Colonic mucosa (tissue), 4 donors: ENCODE results near the gene TNFRSF6B. TPM values are rescaled to one million over a fixed set of nuclear protein-coding genes. Genes with fewer than 3 reads are reported as not detected.
"Not testable (repeated sequence)": the region's sequence is repeated elsewhere in the genome, so short reads cannot be mapped to it uniquely, and the experiment has no call there.

Experiments used
- DNase-seq: peaks from one replicate; pipeline ENCODE4 v3.0.0-alpha.2; 2020
- H3K27ac ChIP-seq: fragments of 200-600 bp; one replicate; pipeline ENCODE4 v1.8.0; 2021
- H3K27me3 ChIP-seq: fragments of 200-600 bp; one replicate; pipeline ENCODE4 v1.8.0; 2021
- H3K36me3 ChIP-seq: fragments of 200-600 bp; one replicate; pipeline ENCODE4 v1.8.0; 2021
- H3K4me1 ChIP-seq: fragments of 200-600 bp; one replicate; pipeline ENCODE4 v1.8.0; 2021; ENCODE audit warnings: mild to moderate bottlenecking
- H3K4me3 ChIP-seq: fragments of 200-600 bp; one replicate; pipeline ENCODE4 v1.8.0; 2021
- H3K9ac ChIP-seq, 2 donors: one replicate each; pipeline ENCODE4 v1.7.0; 2013; ENCODE audit warnings: control low read depth in 2 of 2, low read depth in 2 of 2, low read length in 2 of 2
- H3K9me3 ChIP-seq: fragments of 200-600 bp; one replicate; pipeline ENCODE4 v1.8.0; 2021
- intact Hi-C: fragments of 100-400 bp; cut with DNase I; formaldehyde crosslinking; loops from one replicate; pipeline ENCODE4 v1.14.1; 2022
- total RNA-seq, 2 donors: library from RNA; stranded (reverse); fragmentation: NEBNext Ultra II Directional in 1 of 2; extraction: Animal tissue kit (Norgen Biotek cat#: 25700) in 1 of 2; gene quantifications; one replicate each; pipeline ENCODE4 v1.2.1, GENCODE V29; 2021
- TF ChIP-seq, protein P1 (sequence below): fragments of 200-600 bp; IDR thresholded peaks from one replicate; pipeline ENCODE4 v1.8.0; 2022; ENCODE audit warnings: antibody characterized with exemption, mild to moderate bottlenecking
- donor health status: healthy.
- donor health status: DM: no; HTN: no; CAD: no.
- donor health status: DM: no; HTN: no; CAD: no.

The TNFRSF6B gene
- total RNA-seq, 2 donors from 2014 or later = 7.5 TPM; not detected in 1

DNA sequence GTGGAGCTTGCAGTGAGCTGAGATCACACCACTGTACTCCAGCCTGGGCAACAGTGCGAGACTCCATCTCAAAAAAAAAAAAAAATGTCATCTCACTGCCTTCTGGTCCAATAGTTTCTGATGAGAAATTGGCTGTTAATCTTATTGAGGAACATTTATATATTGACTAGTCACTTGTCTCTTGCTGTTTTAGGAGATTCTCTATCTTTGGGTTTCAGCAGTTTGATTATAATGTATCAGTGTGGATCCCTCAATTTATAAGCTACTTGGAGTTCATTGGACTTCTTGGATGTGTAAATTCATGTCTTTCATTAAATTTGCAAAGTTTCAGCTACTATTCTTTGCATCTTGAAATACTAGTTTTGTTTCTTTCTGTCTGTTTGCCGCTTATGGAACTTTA lies 22.5 kb downstream of the TNFRSF6B start:
- Histone ChIP-seq H3K4me1 (no peaks in the 10 kb centered on the region), H3K9me3 (no peaks in the 10 kb centered on the region), H3K9ac (no peak overlapping the region), H3K27me3 (no peaks in the 10 kb centered on the region), H3K27ac (no peak overlapping the region), H3K4me3 (no peak overlapping the region), H3K36me3 (no peaks in the 10 kb centered on the region)
- TF ChIP-seq, protein P1, sequence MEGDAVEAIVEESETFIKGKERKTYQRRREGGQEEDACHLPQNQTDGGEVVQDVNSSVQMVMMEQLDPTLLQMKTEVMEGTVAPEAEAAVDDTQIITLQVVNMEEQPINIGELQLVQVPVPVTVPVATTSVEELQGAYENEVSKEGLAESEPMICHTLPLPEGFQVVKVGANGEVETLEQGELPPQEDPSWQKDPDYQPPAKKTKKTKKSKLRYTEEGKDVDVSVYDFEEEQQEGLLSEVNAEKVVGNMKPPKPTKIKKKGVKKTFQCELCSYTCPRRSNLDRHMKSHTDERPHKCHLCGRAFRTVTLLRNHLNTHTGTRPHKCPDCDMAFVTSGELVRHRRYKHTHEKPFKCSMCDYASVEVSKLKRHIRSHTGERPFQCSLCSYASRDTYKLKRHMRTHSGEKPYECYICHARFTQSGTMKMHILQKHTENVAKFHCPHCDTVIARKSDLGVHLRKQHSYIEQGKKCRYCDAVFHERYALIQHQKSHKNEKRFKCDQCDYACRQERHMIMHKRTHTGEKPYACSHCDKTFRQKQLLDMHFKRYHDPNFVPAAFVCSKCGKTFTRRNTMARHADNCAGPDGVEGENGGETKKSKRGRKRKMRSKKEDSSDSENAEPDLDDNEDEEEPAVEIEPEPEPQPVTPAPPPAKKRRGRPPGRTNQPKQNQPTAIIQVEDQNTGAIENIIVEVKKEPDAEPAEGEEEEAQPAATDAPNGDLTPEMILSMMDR = no peak
- intact Hi-C loops = no loop called here
- DNase-seq = no peak

DNA sequence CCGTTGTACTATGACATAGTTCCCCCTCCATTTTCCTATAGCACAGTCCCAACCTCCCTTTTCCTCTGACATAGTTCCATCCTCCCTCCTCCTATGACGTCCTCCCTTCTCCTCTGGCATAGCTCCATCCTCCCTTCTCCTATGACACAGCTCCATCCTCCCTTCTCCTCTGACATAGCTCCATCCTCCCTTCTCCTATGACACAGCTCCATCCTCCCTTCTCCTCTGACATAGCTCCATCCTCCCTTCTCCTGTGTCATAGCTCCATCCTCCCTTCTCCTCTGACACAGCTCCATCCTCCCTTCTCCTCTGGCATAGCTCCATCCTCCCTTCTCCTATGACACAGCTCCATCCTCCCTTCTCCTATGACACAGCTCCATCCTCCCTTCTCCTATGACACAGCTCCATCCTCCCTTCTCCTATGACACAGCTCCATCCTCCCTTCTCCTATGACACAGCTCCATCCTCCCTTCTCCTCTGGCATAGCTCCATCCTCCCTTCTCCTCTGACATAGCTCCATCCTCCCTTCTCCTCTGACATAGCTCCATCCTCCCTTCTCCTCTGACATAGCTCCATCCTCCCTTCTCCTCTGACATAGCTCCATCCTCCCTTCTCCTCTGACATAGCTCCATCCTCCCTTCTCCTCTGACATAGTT lies 26.6 kb downstream of the TNFRSF6B start:
- not testable (repeated sequence) for H3K4me1 ChIP-seq, H3K36me3 ChIP-seq

DNA sequence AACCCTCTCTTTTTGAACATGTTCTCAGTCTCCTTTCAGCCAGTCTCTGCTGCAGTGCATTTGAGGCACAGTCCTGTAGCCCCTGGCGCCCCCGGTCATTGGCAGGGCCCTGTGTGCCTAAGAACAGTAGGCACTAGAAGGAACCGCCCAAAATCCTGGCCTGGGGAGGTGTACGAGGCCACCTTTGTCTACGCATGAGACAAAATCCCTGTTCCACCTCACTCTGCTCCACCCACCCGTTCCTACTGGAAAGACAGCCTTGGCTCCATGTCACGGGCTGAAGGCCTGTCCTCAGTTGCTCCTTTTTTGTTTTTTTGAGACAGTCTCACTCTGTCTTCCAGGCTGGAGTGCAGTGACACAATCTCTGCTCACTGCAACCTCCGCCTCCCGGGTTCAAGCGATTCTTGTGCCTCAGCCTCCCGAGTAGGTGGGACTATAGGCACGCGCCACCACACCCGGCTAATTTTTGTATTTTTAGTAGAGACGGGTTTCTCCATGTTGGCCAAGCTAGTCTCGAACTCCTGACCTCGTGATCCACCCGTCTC lies 33.8 kb downstream of the TNFRSF6B start:
- H3K36me3 ChIP-seq, H3K9ac ChIP-seq, H3K27ac ChIP-seq, intact Hi-C loops, H3K27me3 ChIP-seq, H3K4me3 ChIP-seq, H3K4me1 ChIP-seq, H3K9me3 ChIP-seq, DNase-seq: not testable (repeated sequence)

More for the DNA sequence above, 26.6 kb downstream of the TNFRSF6B start:
- intact Hi-C loops, H3K4me3 ChIP-seq, DNase-seq, H3K27ac ChIP-seq, H3K9ac ChIP-seq, H3K9me3 ChIP-seq, H3K27me3 ChIP-seq: not testable (repeated sequence)

DNA sequence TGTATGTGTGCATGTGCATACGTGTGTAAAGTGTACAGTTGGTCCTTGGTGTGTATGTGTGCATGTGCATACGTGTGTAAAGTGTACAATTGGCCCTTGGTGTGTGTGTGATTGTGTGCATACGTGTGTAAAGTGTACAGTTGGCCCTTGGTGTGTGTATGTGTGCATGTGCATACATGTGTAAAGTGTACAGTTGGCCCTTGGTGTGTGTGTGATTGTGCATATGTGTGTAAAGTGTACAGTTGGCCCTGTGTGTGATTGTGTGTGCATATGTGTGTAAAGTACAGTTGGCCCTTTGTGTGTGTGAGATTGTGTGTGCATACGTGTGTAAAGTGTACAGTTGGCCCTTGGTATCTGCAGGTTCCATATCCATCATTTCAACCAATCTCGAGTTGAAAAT lies 35.0 kb downstream of the TNFRSF6B start:
- intact Hi-C loops = no loop called here
- Histone ChIP-seq H3K27me3 (no peaks in the 10 kb centered on the region), H3K9ac (no peak overlapping the region), H3K4me1 (no peaks in the 10 kb centered on the region), H3K9me3 (no peaks in the 10 kb centered on the region), H3K27ac (no peak overlapping the region), H3K4me3 (no peak overlapping the region), H3K36me3 (peaks cover 7% of the 10 kb centered on the region)
- TF ChIP-seq, protein P1 = no peak
- no peak for DNase-seq

DNA sequence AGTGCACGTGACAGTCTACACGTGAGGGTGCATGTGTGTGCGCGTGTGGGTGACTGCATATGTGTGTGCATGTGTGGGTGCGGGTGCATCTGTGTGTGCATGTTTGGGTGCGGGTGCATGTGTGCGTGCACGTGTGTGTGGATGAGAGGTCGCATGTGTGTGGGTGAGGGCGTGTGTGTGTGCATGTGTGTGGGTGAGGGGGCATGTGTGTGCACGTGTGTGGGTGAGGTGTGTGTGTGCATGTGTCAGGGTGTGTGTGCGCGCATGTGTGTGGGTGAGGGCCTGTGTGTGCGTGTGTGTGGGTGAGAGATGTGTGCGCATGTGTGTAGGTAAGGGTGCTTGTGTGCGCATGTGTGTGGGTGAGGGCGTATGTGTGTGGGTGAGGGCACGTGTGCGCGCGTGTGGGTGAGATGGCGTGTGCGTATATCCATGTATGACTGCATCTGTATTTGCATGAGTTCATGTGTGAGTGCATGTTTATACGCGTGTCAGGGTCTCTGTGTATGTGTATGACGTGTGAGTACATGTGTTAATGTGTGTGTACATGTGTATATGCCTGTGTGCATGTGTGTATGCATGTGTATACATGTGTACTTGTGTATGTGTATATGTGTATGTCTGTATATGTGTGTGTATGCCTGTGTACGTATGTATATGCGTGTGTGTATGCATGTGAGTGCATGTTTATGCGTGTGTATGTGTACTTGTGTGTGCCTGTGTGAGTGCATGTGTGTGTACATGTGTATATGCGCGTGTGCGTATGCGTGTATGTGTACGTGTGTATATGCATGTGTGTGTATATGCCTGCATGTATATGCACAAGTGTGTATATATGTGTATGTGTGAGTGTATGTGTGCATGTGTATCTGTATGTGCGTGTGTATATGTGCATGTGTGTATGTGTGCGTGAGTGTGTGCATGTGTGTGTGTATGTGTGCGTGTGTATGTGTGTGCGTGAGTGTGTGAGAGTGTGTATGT lies 36.0 kb downstream of the TNFRSF6B start:
- TF ChIP-seq, protein P1 = no peak
- Histone ChIP-seq H3K27me3 (no peaks in the 10 kb centered on the region), H3K4me1 (peaks cover 6% of the 10 kb centered on the region), H3K4me3 (no peak overlapping the region), H3K9ac (no peak overlapping the region), H3K36me3 (peaks cover 7% of the 10 kb centered on the region), H3K27ac (no peak overlapping the region), H3K9me3 (no peaks in the 10 kb centered on the region)
- intact Hi-C loops = no loop called here
- DNase-seq = no peak

DNA sequence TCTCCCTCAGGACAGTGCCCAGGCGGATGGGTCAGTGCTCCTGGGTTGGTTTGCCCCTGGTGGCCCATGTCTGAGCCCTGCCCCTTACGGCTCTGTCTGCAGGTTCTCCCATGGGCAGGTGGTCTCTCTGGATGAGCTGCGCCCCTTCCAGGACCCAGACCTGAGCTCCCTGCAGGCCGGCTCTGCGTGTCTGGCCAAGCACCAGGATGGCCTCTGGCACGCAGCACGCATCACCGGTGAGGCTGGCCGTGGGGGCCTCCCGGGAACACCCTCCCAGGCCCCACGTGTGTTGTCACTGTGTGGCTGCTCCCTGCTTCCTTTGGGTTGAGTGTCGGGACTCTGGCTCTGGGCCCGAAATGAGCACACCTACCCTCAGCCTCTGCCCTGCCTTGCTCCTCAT lies 36.7 kb downstream of the TNFRSF6B start:
- Histone ChIP-seq H3K27me3 (no peaks in the 10 kb centered on the region), H3K9me3 (no peaks in the 10 kb centered on the region), H3K36me3 (peaks cover 7% of the 10 kb centered on the region), H3K27ac (no peak overlapping the region), H3K4me1 (peaks cover 13% of the 10 kb centered on the region), H3K4me3 (no peak overlapping the region), H3K9ac (no peak overlapping the region)
- TF ChIP-seq, protein P1 = no peak
- intact Hi-C loops = no loop called here
- no peak for DNase-seq
